K562 (cell line): ENCODE data around the gene FCRLA. TPM values are rescaled to one million over a fixed set of nuclear protein-coding genes. Genes with fewer than 3 reads are reported as not detected.

Experiments used
- ARID1B ChIP-seq: fragments of 450-650 bp; IDR thresholded peaks from 2 replicates; pipeline ENCODE4 v1.6.1; 2016; ENCODE audit warnings: antibody characterized with exemption, mild to moderate bottlenecking, inconsistent platforms
- ARID4B ChIP-seq: sonication (generic); formaldehyde crosslinking; IDR thresholded peaks from 2 replicates; pipeline ENCODE4 v1.8.0; 2022; ENCODE audit warnings: mild to moderate bottlenecking, missing genetic modification reagents
- ATF1 ChIP-seq, 2 experiments: fragments of 450-650 bp in 1 of 2; IDR thresholded peaks; 2 replicates each; pipeline ENCODE4 v1.6.1; 2016; ENCODE audit warnings: missing compliant biosample characterization in 1 of 2, missing genetic modification characterization in 1 of 2
- ATF7 ChIP-seq: fragments of 450-650 bp; IDR thresholded peaks from 2 replicates; pipeline ENCODE4 v1.7.1; 2014; ENCODE audit warnings: mild to moderate bottlenecking, moderate library complexity
- CBFA2T2 ChIP-seq: fragments of 450-650 bp; conservative IDR thresholded peaks from 2 replicates; pipeline ENCODE4 v1.6.1; 2017; ENCODE audit warnings: mild to moderate bottlenecking
- CBFA2T3 ChIP-seq: fragments of 450-650 bp; IDR thresholded peaks from 2 replicates; pipeline ENCODE4 v1.6.1; 2017
- ESRRB ChIP-seq: fragments of 250-450 bp; sonication (Bioruptor Pico); IDR thresholded peaks from 2 replicates; pipeline ENCODE4 v1.5.0; 2020; ENCODE audit warnings: mild to moderate bottlenecking, moderate library complexity, borderline replicate concordance
- GTF2A2 ChIP-seq: IDR thresholded peaks from 2 replicates; pipeline ENCODE4 v1.6.1; 2016; ENCODE audit warnings: mild to moderate bottlenecking, missing genetic modification characterization, missing compliant biosample characterization
- MECOM ChIP-seq: fragments of 250-450 bp; sonication (Bioruptor Pico); IDR thresholded peaks from 2 replicates; pipeline ENCODE4 v1.8.0; 2022; ENCODE audit warnings: inconsistent platforms
- MEF2D ChIP-seq: conservative IDR thresholded peaks from 2 replicates; pipeline ENCODE4 v1.6.1; 2016; ENCODE audit warnings: low read depth, missing genetic modification characterization, missing compliant biosample characterization
- MTA2 ChIP-seq: fragments of 450-650 bp; IDR thresholded peaks from 2 replicates; pipeline ENCODE4 v1.6.1; 2016; ENCODE audit warnings: low read depth
- SMAD3 ChIP-seq: fragments of 450-650 bp; formaldehyde crosslinking; conservative IDR thresholded peaks from 2 replicates; pipeline ENCODE4 v1.4.0; 2020; ENCODE audit warnings: mild to moderate bottlenecking
- SP2 ChIP-seq: IDR thresholded peaks from 2 replicates; pipeline ENCODE4 v1.6.1; 2011; ENCODE audit warnings: mild to moderate bottlenecking, low read depth, low read length, moderate library complexity; ENCODE audit not compliant: poor library complexity, severe bottlenecking; ENCODE audit errors: extremely low read depth
- ZBTB12 ChIP-seq: fragments of 250-450 bp; sonication (Bioruptor Pico); IDR thresholded peaks from 2 replicates; pipeline ENCODE4 v1.4.0; 2020
- ZBTB5 ChIP-seq: fragments of 450-650 bp; IDR thresholded peaks from 2 replicates; pipeline ENCODE4 v1.6.1; 2017; ENCODE audit warnings: antibody characterized with exemption
- ZMIZ1 ChIP-seq, 2 experiments: fragments of 150-350 bp in 1 of 2; IDR thresholded peaks; 2 replicates each; pipeline ENCODE4 v1.6.1; 2012 to 2016; ENCODE audit warnings: low read depth in 2 of 2, low read length in 2 of 2, mild to moderate bottlenecking in 1 of 2, moderate library complexity in 1 of 2
- polyA plus RNA-seq, 8 experiments: library from polyadenylated mRNA; depleted of rRNA in 4 of 8; stranded (reverse) in 5 of 8; unstranded in 3 of 8; fragments of >200 nt; fragmentation: Nextera tagmentation in 2 of 8; fragmentation: Illumina TruSeq in 1 of 8; extraction: Ambion mirVana in 2 of 8; extraction: Trizol in 1 of 8; gene quantifications; 2 replicates each; pipeline versions ENCODE4 v1.2.1 to v1.2.3, GENCODE V29; 2011 to 2014; ENCODE audit warnings: inconsistent platforms in 1 of 8, missing spikeins in 1 of 8
- total RNA-seq, 7 experiments: library from RNA; depleted of rRNA in 6 of 7; stranded (reverse); fragments of >200 nt in 6 of 7; fragmentation: Illumina TruSeq in 2 of 7; extraction: Trizol in 2 of 7; gene quantifications; 2 replicates each; pipeline versions ENCODE4 v1.2.1 to v1.2.3, GENCODE V29; 2011 to 2021; ENCODE audit warnings: low replicate concordance in 1 of 7

The FCRLA gene
- total and polyA plus RNA-seq, 9 of the 15 experiments (the other 6 are each of a cell fraction or from before 2014, with no cell fraction given), result 0.09 to 0.84 (median 0.44) TPM

- TF ChIP-seq ZBTB5 (no peak), ATF1 (CRISPR knock-in tag; IDR thresholded peaks at IDR 0.05) (no peak), ATF1 (tag; IDR thresholded peaks at IDR 0.05) (peak; percentile 36; the same call in 1 of the 2 replicates), ESRRB (no peak), ARID1B (peak; percentile 67), MTA2 (no peak), ZMIZ1 (IDR thresholded peaks at IDR 0.05; ENCODE audit: low read depth in 2 of 2, low read length in 2 of 2) (peak in 1 of 2 experiments; percentile 64; a peak in 2 of 4 replicates), ZBTB12 (CRISPR knock-in tag) (no peak), GTF2A2 (tag) (no peak), CBFA2T2 (peak; percentile 35), CBFA2T3 (peak; percentile 70), MEF2D (peak; percentile 65), ARID4B (CRISPR knock-in tag) (0 out of 2 replicates have a peak, but pooled peaks have one; percentile 43), SMAD3 (0 out of 2 replicates have a peak, but pooled peaks have one; percentile 8), MECOM (CRISPR knock-in tag) (0 out of 2 replicates have a peak, but pooled peaks have one; percentile 15), ATF7 (peak; percentile 58; the same call in 1 of the 2 replicates), SP2 (no peak)
These were observed at the start of gene FCRLA (continued) for GRCh38 chr1:161706482-161707347.
